Measurements from ENCODE around the gene KIF7.
A peak's percentile ranks its signal among the peaks of the same experiment; 100 is the strongest.

GRCh38 chr15:89690276-89691218 is 35.3 kb upstream of the KIF7 start, which contains the start of the genes PEX11A and WDR93:
- peak in 1 of 2 donors; percentile 51 for TF ChIP-seq POLR2A (IDR thresholded peaks at IDR 0.05)
- TF ChIP-seq, protein P1, sequence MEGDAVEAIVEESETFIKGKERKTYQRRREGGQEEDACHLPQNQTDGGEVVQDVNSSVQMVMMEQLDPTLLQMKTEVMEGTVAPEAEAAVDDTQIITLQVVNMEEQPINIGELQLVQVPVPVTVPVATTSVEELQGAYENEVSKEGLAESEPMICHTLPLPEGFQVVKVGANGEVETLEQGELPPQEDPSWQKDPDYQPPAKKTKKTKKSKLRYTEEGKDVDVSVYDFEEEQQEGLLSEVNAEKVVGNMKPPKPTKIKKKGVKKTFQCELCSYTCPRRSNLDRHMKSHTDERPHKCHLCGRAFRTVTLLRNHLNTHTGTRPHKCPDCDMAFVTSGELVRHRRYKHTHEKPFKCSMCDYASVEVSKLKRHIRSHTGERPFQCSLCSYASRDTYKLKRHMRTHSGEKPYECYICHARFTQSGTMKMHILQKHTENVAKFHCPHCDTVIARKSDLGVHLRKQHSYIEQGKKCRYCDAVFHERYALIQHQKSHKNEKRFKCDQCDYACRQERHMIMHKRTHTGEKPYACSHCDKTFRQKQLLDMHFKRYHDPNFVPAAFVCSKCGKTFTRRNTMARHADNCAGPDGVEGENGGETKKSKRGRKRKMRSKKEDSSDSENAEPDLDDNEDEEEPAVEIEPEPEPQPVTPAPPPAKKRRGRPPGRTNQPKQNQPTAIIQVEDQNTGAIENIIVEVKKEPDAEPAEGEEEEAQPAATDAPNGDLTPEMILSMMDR (IDR thresholded peaks at IDR 0.05), result peak in 1 of 12 donors; percentile 11
